Left hindlimb (tissue), 1 donor: ENCODE results near the gene PHF19.

Experiments
- DNase-seq: peaks from one replicate; pipeline ENCODE4 v3.0.0-alpha.2; 2018

The PHF19 gene

DNA sequence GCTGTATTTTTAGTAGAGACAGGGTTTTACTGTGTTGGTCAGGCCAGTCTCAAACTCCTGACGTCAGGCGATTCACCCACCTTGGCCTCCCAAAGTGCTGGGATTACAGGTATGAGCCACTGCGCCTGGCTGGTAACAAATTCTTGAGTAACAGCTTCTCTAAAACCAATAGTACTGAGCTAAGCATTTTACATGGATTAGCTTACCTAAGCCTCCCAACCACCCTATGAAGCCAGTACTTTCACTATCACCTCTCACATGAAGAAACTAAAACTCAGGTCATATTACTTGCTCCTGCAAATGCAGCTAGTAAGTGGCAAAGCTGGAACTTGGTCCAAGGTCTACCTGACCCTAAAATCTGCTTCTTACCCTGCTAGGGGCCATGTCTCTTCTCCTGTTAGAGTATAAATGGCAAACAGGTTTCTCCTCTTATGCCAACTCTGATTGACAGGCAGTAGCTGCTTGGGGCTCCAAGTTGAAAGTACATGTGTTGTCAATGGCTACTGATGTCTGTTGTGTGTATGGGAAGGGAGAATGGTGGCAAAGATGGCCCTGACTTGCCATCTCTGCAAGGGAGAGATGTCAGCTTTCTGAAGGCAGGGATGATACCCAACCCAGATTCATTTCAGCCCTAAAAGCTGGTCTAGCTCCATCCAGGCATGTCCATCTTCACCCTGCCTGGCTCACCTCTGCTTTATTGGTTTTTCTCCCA, 4.0 kb downstream of the PHF19 start:
- DNase-seq: no peak

DNA sequence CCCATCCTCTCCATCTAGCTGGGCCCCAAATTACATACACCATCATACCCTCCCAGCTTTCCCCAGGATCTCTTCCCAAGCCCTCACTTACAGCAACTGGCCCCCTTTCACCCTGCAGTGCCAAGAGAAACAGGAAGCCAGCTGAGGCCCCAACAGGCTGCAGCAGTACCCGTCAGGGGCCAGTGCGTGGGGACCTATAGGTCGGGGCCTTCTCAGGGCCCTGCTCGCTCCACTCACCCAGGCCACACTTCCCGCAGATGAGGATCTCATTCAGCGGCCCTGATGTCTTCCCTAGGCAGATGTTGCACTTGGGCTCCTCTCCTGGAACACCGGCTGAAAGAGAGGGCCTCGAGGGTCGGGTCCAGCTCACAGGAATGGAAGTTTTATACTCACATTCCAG, 6.8 kb downstream of the PHF19 start:
- DNase-seq: no peak

GRCh38 chr9:120869726-120870125, 7.3 kb downstream of the PHF19 start:
- no peak for DNase-seq

DNA sequence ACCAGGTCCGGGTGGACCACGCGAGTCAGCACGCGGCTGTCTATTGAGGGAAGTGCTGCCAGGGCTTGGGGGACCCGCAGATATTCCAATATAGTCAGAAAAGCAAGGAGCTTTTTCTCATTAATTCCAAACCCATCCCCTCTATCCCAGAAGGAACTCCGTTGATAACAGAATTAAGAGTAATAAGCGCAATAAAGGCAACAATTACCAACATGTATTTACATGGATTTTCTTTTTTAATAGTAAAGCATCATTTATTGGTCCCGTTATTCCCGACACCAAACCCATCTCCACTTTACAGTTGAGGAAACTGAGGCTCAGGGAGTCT, 7.7 kb downstream of the PHF19 start:
- DNase-seq: no peak

DNA sequence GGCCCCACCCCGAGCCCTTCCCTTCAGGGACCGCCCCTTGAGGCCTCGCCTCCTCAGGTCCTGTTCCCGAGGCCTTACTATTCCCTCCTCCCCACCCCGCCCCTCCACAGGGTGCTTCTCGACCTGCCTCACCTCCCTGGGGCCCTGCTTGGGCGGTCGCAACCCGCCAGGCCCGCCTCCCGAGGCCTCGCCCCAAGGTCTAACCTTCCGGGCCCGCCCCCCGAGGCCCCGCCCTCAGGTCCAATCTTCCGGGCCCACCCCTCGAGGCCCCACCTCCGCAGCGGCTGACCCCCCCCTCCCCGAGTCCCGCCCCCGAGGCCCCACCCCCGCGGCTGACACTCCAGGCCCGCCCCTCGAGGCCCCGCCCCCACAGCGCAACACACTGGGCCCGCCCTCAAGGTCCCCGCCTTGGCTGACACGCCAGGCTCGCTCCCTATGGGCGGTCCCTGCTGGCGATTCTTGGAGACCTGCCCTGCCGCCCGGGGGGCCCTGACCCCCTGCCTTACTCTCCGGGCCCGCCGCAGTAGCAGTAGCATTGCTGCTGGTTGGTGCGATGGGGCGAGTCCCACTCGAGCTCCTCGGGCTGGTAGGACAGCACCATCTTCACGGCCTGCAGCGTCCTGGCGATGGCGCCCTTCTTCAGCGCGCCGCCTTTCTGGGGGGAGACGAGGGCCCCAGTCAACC, 8.2 kb downstream of the PHF19 start:
- peak; percentile 97 for DNase-seq

- DNase-seq: no peak
Measured at GRCh38 chr9:120868339-120868675, 8.7 kb downstream of the PHF19 start.

GRCh38 chr9:120867676-120868338, 9.2 kb downstream of the PHF19 start:
- no peak for DNase-seq

GRCh38 chr9:120866651-120867050, 10.3 kb downstream of the PHF19 start:
- DNase-seq: no peak

DNA sequence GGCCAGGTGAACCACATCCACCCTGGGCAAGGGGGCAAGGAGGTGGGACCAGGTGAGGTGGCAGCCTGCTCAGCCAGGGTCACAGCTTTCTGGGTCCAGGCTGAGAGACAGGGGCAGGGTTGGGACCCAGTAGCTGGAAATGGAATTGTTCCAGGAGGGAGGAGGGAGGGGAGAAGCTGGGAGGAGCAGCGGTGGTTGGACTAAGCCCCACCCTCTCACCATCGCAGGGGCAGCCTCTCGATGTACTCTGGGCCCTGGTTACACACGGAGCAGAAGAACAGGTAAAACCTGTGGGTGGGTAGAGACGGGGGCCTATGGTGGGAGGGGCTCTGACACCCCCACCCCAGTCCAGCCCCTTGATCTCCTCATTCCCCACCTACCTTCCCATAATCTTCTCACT, 11.2 kb downstream of the PHF19 start:
- no peak for DNase-seq

DNA sequence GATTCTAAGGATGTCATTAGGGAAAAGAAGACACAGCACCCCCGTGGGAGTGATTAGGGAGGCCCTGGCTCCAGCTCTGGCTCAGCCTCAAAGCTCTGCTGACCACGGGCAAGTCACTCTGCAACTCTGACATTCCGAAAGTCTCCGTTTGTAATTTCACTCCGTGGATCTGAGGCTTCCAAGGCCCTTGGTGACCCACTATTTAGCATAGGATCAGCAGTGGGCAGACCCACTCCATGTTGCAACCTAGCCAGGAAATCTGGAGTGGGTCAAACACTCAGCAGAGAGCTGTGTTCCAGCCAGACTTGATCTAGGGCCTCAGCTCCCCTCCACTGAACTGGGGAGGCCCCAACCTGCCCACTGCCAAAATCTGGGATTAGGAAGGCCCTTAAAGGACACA, 11.8 kb downstream of the PHF19 start:
- DNase-seq: no peak

GRCh38 chr9:120864719-120865118, 12.3 kb downstream of the PHF19 start:
- DNase-seq: no peak

GRCh38 chr9:120863833-120864232, 13.2 kb downstream of the PHF19 start:
- DNase-seq: no peak

DNA sequence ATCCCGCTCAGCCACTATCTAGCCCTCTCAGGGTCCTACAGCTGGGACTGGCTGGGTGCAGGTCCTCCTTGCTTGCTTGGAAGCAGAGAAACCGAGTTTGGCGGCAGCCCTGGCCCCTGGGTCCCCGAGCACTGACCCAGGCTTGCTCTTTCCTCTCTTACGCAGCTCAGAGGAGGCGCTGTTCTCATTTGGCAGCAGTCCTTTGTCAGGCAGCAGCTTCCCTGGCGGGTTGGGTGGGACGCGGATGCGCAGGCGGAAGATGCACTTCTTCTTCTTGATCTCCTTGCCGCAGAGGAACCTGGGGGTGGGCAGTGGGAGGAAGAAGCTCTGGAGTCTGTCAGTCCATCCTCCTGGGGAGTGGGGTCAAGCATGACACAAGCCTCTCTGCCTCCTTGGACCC, 14.5 kb downstream of the PHF19 start:
- no peak for DNase-seq

DNA sequence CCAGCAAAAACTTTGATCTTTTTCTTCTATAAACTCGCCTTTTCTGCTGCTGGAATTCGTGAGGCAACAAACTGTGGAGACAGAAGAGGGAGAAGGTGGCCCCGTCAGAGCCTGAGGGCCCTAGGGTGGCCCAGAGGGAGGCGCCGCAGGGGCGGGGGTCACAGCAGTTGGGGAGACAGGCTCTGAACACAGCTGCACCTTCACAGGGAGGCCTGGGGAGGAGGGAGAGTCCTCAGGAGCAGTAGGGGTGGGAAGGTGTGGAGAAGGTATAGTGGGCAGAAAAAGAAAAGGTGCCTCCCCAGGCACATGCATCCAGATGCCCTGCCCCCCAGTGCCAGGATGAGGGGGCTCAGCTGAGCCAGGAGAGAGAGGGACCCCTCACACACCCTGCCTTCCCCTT, 15.1 kb downstream of the PHF19 start:
- no peak for DNase-seq

GRCh38 chr9:120860083-120860482, 16.9 kb downstream of the PHF19 start:
- DNase-seq: no peak

- DNase-seq: no peak
Measured at GRCh38 chr9:120859361-120859760, 17.6 kb downstream of the PHF19 start.

DNA sequence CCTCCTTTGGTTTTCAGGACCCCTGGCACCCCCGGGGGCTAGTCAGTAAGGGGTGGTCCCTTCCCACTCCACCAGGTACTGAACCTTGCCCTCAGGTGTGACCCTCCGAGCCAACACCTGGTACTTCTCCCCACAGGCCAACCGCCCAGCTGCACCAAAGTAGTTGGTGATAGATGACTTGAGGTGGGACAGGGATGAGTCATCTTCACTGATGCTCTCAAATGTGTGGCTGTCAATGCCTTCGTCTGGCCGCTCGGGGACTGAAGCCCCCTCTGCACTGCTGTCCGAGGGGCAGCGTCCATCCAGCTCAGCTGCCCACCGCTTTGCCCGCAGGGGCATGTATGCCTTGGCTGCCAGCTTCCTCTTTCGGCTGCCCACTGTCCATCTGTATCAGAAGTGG, 19.1 kb downstream of the PHF19 start:
- DNase-seq: no peak

DNA sequence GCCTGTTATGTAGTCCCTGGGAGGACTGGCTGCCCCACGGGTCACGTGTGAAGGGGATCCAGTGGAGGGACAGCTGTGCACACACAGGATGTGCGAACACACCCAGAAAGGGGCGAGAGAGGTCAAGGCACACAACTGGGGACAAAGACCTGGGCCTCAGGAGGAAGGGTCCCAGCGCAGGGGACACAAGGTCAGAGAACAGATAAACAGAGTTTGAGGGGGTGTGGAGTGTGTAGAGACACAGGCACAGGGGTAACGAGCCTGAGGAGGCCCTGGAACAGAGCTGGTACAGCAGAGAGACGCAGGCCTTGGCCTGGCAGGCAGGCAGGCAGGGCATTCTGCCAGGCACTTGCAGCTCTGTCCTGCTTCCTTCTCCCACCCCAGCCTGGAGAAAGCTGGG, 19.5 kb downstream of the PHF19 start:
- no peak for DNase-seq

GRCh38 chr9:120856700-120857099, 20.3 kb downstream of the PHF19 start:
- DNase-seq: no peak

DNA sequence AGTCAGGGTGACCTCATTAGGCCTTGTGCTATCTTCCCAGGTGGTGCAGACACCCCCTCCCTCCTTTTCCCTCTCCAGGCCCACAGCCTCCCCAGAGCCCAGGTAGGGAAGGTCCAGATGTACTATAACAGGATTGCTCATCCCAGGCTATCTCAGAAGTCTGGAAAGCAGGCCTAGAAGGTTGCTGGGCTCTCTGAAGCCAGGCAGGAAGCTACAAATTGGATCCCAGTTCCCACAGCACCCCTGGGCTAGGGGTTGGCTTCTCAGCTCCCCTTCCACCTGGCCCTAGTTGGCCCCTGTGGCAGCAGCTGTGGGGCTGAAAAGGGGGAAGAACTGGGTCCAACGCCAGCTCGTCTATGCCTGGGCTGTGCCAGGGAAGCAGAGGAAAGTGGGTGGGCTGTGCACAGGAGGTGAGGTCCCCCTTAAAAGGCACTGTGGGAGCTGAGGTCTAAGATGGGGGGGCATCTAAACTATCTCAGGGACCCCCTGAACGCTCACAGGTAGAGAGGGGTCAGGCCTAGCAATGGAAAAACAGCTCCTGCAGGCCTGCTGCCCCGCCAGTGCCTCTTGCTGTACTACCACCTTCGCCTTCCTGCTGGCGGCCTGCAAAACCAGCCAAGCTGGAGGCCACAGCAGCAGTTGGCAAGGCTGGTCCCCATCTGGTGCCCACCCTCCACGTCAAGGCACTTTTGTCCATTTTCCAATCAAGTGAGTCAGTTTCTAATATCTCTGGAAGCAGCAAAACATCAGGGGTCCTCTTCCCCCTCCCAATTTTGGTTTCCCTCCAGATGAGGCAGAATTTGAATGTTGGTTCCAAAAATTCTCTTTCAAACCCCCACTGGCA, 20.9 kb downstream of the PHF19 start:
- DNase-seq: no peak

GRCh38 chr9:120854596-120855327, 22.2 kb downstream of the PHF19 start:
- DNase-seq: no peak

- DNase-seq: no peak
Measured at GRCh38 chr9:120853198-120853597, 23.8 kb downstream of the PHF19 start.
